Renal pelvis (tissue), 4 donors: ENCODE results near the gene ZNF23. TPM values are rescaled to one million over a fixed set of nuclear protein-coding genes. Genes with fewer than 3 reads are reported as not detected.

Experiments
- DNase-seq: peaks from one replicate; pipeline ENCODE4 v3.0.0-alpha.2; 2013
- polyA plus RNA-seq, 3 donors: library from polyadenylated mRNA; unstranded; fragments of 120-200 nt; gene quantifications; one replicate each; pipeline ENCODE4 v1.2.1, GENCODE V29; 2013; ENCODE audit not compliant: insufficient read length in 3 of 3

Gene ZNF23
- polyA plus RNA-seq, 3 donors = 14.6 to 19.5 (median 15.5) TPM

GRCh38 chr16:71430744-71431143, 31.3 kb downstream of the ZNF23 start:
- no peak for DNase-seq

GRCh38 chr16:71429581-71429980, 32.5 kb downstream of the ZNF23 start:
- DNase-seq = no peak

GRCh38 chr16:71428883-71429282, 33.2 kb downstream of the ZNF23 start:
- no peak for DNase-seq

- no peak for DNase-seq
These were observed 33.7 kb downstream of the ZNF23 start for GRCh38 chr16:71428385-71428784.

GRCh38 chr16:71426880-71427615, 35.0 kb downstream of the ZNF23 start:
- DNase-seq = no peak

GRCh38 chr16:71426069-71426879, 35.8 kb downstream of the ZNF23 start:
- DNase-seq = peak; percentile 42

- DNase-seq = no peak
These were observed 36.3 kb downstream of the ZNF23 start for GRCh38 chr16:71425746-71426068.

- DNase-seq = no peak
These were observed 37.4 kb downstream of the ZNF23 start for GRCh38 chr16:71424626-71425025.

GRCh38 chr16:71423865-71424264, 38.2 kb downstream of the ZNF23 start:
- DNase-seq = no peak

GRCh38 chr16:71423016-71423415, 39.0 kb downstream of the ZNF23 start:
- no peak for DNase-seq

- no peak for DNase-seq
These were observed 40.1 kb downstream of the ZNF23 start for GRCh38 chr16:71421911-71422310.

- DNase-seq = no peak
These were observed 48.0 kb downstream of the ZNF23 start for GRCh38 chr16:71414038-71414437.

- DNase-seq = no peak
These were observed 48.7 kb downstream of the ZNF23 start for GRCh38 chr16:71413341-71413740.

GRCh38 chr16:71412270-71413160, 49.5 kb downstream of the ZNF23 start:
- peak; percentile 74 for DNase-seq

GRCh38 chr16:71410146-71410545, 51.9 kb downstream of the ZNF23 start:
- no peak for DNase-seq

- no peak for DNase-seq
These were observed 52.9 kb downstream of the ZNF23 start for GRCh38 chr16:71409011-71409775.

- DNase-seq = no peak
These were observed 53.5 kb downstream of the ZNF23 start for GRCh38 chr16:71408536-71408935.

- no peak for DNase-seq
These were observed 54.3 kb downstream of the ZNF23 start for GRCh38 chr16:71407731-71408130.

GRCh38 chr16:71406724-71407123, 55.3 kb downstream of the ZNF23 start:
- no peak for DNase-seq

- no peak for DNase-seq
These were observed 55.7 kb downstream of the ZNF23 start for GRCh38 chr16:71406316-71406715.

GRCh38 chr16:71404364-71404763, 57.7 kb downstream of the ZNF23 start:
- DNase-seq = no peak

GRCh38 chr16:71402674-71403073, 59.4 kb downstream of the ZNF23 start:
- no peak for DNase-seq
